ENCODE data around the gene MALAT1.

Gene MALAT1

GRCh38 chr11:65540290-65541092 is 41.6 kb downstream of the MALAT1 start:
- peak; percentile 96 for DNase-seq

GRCh38 chr11:65541093-65541982 is 42.5 kb downstream of the MALAT1 start:
- no peak for DNase-seq

- DNase-seq = no peak
Observed at GRCh38 chr11:65542738-65543390, 44.0 kb downstream of the MALAT1 start.

- no peak for DNase-seq
Observed at GRCh38 chr11:65545853-65546216, 47.0 kb downstream of the MALAT1 start.

- peak; percentile 99 for DNase-seq
Observed at GRCh38 chr11:65546217-65546958, 47.5 kb downstream of the MALAT1 start.

- no peak for DNase-seq
Observed at GRCh38 chr11:65547446-65548125, 48.7 kb downstream of the MALAT1 start.

- no peak for DNase-seq
Observed at GRCh38 chr11:65548395-65548794, 49.5 kb downstream of the MALAT1 start.

- no peak for DNase-seq
Observed at GRCh38 chr11:65549096-65549495, 50.3 kb downstream of the MALAT1 start.

GRCh38 chr11:65551572-65552387 is 52.9 kb downstream of the MALAT1 start:
- peak; percentile 62 to 72 for DNase-seq

GRCh38 chr11:65552388-65552951 is 53.6 kb downstream of the MALAT1 start:
- DNase-seq = no peak

GRCh38 chr11:65553301-65554001 is 54.6 kb downstream of the MALAT1 start:
- peak; percentile 63 to 75 for DNase-seq

- no peak for DNase-seq
Observed at GRCh38 chr11:65554057-65554818, 55.4 kb downstream of the MALAT1 start.

- DNase-seq = no peak
Observed at GRCh38 chr11:65554842-65555430, 56.1 kb downstream of the MALAT1 start.

- DNase-seq = peak; percentile 43 to 59
Observed at GRCh38 chr11:65555693-65556231, 56.9 kb downstream of the MALAT1 start.

All from activated CD4-positive, alpha-beta T cell treated with anti-CD3 and anti-CD28 coated beads, Interleukin-2, amount 50 U/mL, for 48 hours (primary cell).